ENCODE measurements around the gene ROR2. TPM values are rescaled to one million over a fixed set of nuclear protein-coding genes. Genes with fewer than 3 reads are reported as not detected.

The ROR2 gene
- total RNA-seq, 1 experiment from 2014 or later, result not detected

DNA sequence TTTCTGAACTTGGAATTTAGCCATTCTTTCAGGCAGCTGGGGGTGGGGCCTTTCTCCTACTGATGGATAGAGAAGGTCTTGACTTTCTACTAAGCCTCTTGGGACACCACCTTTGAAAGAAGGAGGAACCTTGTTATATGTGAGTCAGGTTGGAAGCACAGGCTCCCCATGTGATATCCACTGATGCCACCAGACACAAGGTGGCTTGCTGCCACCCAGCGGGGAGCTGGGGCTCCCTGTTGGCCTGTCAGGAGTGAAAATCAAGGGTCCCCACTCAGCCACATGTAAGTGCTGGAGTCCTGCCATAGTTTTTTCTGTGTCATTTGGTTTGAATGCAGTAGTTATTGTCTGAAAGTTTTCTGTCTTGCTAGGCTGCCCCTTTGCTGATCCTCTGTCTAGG, 274.0 kb downstream of the ROR2 start:
- no TSS peak for BruUV-seq (replicated peaks)
- Mint-ChIP-seq H3K4me1 (ENCODE audit: low read depth, unreplicated experiment) (no peaks in the 10 kb centered on the region), H3K4me3 (ENCODE audit: low read depth, unreplicated experiment) (no peak overlapping the region), H3K27ac (ENCODE audit: unreplicated experiment) (no peak overlapping the region), H3K27me3 (ENCODE audit: unreplicated experiment) (peaks cover 28% of the 10 kb centered on the region), H3K9me3 (ENCODE audit: low read depth, unreplicated experiment) (no peaks in the 10 kb centered on the region), H3K36me3 (ENCODE audit: insufficient read depth, unreplicated experiment) (no peaks in the 10 kb centered on the region)
- TF ChIP-seq, protein P1, sequence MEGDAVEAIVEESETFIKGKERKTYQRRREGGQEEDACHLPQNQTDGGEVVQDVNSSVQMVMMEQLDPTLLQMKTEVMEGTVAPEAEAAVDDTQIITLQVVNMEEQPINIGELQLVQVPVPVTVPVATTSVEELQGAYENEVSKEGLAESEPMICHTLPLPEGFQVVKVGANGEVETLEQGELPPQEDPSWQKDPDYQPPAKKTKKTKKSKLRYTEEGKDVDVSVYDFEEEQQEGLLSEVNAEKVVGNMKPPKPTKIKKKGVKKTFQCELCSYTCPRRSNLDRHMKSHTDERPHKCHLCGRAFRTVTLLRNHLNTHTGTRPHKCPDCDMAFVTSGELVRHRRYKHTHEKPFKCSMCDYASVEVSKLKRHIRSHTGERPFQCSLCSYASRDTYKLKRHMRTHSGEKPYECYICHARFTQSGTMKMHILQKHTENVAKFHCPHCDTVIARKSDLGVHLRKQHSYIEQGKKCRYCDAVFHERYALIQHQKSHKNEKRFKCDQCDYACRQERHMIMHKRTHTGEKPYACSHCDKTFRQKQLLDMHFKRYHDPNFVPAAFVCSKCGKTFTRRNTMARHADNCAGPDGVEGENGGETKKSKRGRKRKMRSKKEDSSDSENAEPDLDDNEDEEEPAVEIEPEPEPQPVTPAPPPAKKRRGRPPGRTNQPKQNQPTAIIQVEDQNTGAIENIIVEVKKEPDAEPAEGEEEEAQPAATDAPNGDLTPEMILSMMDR (IDR thresholded peaks at IDR 0.05; ENCODE audit: unreplicated experiment), result peak; percentile 31
- DNase-seq, result peak; percentile 56
- CTCF ChIA-PET, result interaction anchor here (0.7 kb wide), 1 partner anchor 761 kb away, joined by 5 read pairs; no protein-coding TSS in a partner anchor
- intact Hi-C loops (cut with micrococcal nuclease; ENCODE audit: unreplicated experiment), result loop anchor here (1.0 to 10.0 kb wide), 2 partner anchors 641 to 761 kb away; no protein-coding TSS in a partner anchor

DNA sequence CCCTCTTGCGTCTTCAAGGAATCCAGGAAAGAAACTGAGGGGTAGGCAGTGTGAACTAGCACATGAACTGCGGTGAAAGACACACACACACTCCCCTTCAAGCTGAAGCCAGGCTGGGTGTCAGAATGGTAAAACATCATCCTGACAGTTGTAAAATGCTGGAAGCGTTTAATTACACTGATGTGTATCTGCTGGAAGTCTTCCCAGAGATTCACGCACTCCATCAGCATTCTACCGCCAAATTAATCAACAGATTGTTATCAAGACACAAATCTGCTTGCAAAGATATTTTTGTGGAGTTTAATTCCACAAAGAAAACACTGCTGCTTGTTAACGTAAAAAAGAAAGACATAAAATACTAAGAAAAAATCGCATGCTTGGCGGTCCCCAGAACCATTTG, 285.4 kb downstream of the ROR2 start:
- H3K4me1 Mint-ChIP-seq (ENCODE audit: low read depth, unreplicated experiment), result no peaks in the 10 kb centered on the region
- H3K27ac Mint-ChIP-seq (ENCODE audit: unreplicated experiment), result no peak overlapping the region
- intact Hi-C loops (cut with micrococcal nuclease; ENCODE audit: unreplicated experiment), result no loop called here
- H3K4me3 Mint-ChIP-seq (ENCODE audit: low read depth, unreplicated experiment), result no peak overlapping the region
- BruUV-seq (replicated peaks), result no TSS peak
- CTCF ChIA-PET, result no interaction called here
- no peak for DNase-seq
- peaks cover 22% of the 10 kb centered on the region for H3K27me3 Mint-ChIP-seq (ENCODE audit: unreplicated experiment)
- H3K9me3 Mint-ChIP-seq (ENCODE audit: low read depth, unreplicated experiment), result no peaks in the 10 kb centered on the region
- H3K36me3 Mint-ChIP-seq (ENCODE audit: insufficient read depth, unreplicated experiment), result no peaks in the 10 kb centered on the region
- TF ChIP-seq, protein P1 (IDR thresholded peaks at IDR 0.05; ENCODE audit: unreplicated experiment), result no peak

DNA sequence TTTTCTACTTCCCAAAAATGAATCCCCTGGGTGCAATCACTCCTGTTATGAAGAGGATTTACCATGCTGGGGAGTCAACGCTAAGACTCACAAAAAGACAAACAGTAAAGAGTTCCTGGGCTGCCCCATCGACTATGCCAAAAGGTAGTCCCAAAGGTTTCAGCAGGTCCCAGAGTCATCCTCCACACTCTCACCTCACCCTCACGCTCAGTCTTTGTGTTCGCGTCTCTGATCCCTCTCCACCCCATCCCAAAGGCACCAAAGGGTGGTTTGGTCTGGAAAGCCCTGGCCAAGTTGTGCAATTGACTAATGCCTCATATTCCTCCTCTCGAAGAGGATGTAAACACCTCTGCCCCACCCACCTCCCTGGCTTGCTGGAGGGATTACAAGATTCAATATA, 286.2 kb downstream of the ROR2 start:
- CTCF ChIA-PET, result no interaction called here
- Mint-ChIP-seq H3K27ac (ENCODE audit: unreplicated experiment) (no peak overlapping the region), H3K4me3 (ENCODE audit: low read depth, unreplicated experiment) (no peak overlapping the region), H3K4me1 (ENCODE audit: low read depth, unreplicated experiment) (no peaks in the 10 kb centered on the region), H3K27me3 (ENCODE audit: unreplicated experiment) (peaks cover 22% of the 10 kb centered on the region), H3K36me3 (ENCODE audit: insufficient read depth, unreplicated experiment) (no peaks in the 10 kb centered on the region), H3K9me3 (ENCODE audit: low read depth, unreplicated experiment) (no peaks in the 10 kb centered on the region)
- BruUV-seq (replicated peaks), result no TSS peak
- DNase-seq, result no peak
- TF ChIP-seq, protein P1 (IDR thresholded peaks at IDR 0.05; ENCODE audit: unreplicated experiment), result no peak
- intact Hi-C loops (cut with micrococcal nuclease; ENCODE audit: unreplicated experiment), result no loop called here

DNA sequence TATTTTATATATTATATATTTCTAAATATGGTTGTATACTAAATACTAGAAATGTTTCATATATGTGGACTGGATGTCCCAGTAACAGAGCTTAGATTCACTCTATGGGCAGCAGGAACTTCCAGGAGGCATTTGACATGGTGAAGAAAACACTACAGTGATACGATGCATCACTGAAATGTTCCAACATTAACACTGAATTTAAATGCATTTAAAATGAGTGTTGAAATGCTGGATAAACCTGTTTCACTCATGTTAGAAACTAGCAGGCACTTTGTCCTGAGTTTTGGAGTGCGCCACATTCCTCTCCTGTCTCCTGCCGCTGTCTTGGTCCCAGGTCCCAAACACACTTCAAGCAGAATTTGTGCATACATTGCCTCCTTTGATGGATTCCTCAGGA, 288.6 kb downstream of the ROR2 start:
- BruUV-seq (replicated peaks), result no TSS peak
- Mint-ChIP-seq H3K27ac (ENCODE audit: unreplicated experiment) (no peak overlapping the region), H3K27me3 (ENCODE audit: unreplicated experiment) (peaks cover 43% of the 10 kb centered on the region), H3K4me1 (ENCODE audit: low read depth, unreplicated experiment) (no peaks in the 10 kb centered on the region), H3K36me3 (ENCODE audit: insufficient read depth, unreplicated experiment) (no peaks in the 10 kb centered on the region), H3K4me3 (ENCODE audit: low read depth, unreplicated experiment) (no peak overlapping the region), H3K9me3 (ENCODE audit: low read depth, unreplicated experiment) (no peaks in the 10 kb centered on the region)
- intact Hi-C loops (cut with micrococcal nuclease; ENCODE audit: unreplicated experiment), result no loop called here
- TF ChIP-seq, protein P1 (IDR thresholded peaks at IDR 0.05; ENCODE audit: unreplicated experiment), result no peak
- no peak for DNase-seq
- CTCF ChIA-PET, result no interaction called here
